HG03175 (cell line): Measurements from ENCODE around the gene RB1.
"Not testable (repeated sequence)": the region's sequence is repeated elsewhere in the genome, so short reads cannot be mapped to it uniquely, and the experiment has no call there.

ENCODE experiments used
- ATAC-seq: cut with Tn5 transposase; IDR thresholded peaks from one replicate; pipeline ENCODE4 v1.9.1; 2021; ENCODE audit warnings: mild to moderate bottlenecking, moderate library complexity; ENCODE audit not compliant: unreplicated experiment

RB1 gene

DNA sequence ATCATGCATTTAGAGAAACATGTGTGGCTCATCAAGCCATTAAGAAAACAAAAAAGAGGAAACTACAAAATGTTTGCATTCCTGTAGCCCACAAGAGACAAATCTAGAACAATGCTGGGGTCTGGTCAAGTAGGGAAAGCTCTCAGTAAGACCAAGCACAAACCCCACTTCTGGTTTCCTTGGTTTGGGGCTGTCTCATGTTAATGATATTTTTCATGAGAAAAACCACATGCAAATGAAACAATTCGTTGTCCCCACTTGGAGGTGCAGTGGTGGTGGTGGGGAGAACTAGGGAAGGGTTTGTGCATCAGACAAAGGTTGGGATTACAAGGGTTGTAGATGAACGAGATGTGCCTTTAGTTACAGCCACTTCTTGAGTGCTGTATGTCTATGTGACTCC is 7.0 kb upstream of the RB1 start:
- no peak for ATAC-seq

DNA sequence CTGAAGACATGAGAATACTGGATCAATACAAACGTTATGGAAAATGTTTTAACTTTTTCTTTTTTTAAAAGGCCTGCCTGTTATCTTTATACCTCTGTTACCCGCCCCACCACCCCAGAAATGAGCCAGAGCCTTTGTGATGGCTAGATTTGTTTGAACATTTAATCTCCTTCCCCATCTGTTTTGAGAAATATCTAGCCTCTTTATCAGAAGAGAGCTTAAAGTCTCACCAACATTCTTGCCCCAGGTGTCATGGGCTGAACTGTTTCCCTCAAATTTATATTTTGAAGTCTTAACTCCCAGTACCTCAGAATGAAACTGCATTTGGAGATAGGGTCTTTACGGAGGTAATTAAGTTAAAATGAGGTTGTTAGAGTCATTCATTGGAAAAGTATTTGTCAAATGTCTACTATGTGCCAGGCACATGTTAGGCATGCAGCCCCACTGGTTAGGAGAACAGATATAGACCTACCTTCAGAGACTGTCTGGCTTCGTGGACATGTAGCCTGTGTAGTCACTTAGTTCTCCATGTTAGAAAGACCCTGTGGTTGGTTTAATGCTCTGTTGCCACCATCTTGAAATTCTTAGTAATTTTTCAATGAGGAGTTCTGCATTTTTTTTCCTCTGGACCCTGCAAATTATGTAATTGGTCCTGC is 6.3 kb upstream of the RB1 start:
- no peak for ATAC-seq

DNA sequence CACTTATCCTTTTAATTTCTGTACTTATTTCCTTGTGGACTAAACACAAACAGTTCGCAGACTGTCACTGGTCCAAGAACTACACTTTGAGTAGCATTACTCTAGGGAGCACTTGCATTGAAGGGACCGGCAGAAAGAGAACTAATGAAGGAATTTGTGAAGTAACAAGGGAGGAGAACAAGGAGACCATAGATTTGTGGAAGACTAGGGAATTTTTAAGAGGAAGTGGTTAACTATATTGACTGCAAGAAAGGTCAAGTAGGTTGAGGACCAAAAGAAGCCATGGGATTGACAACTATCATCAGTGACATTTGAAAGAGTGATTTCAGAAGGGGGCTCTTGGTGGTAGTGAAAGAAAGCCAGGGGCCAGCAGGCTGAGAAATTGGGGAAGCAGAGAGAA is 4.0 kb upstream of the RB1 start:
- ATAC-seq = no peak

DNA sequence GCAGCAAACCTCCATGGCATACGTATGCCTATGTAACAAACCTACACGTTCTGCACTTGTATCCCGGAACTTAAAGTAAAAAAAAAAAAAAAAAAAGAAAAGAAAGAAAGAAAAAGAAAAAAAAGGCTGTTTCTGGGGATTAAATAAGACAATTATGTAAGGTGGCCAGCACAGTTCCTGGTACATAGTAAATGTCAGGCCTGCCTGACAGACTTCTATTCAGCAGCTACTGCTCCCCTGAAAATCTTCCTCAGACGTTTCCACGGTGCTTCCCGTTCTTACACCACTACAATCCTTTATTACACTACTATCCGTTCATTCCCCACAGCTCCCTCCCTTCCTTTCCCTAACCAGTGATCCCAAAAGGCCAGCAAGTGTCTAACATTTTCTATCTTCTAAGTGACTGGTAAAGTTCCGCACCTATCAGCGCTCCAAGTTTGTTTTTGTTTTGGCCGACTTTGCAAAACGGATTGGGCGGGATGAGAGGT is 636 bp upstream of the RB1 start:
- ATAC-seq = peak; percentile 5

DNA sequence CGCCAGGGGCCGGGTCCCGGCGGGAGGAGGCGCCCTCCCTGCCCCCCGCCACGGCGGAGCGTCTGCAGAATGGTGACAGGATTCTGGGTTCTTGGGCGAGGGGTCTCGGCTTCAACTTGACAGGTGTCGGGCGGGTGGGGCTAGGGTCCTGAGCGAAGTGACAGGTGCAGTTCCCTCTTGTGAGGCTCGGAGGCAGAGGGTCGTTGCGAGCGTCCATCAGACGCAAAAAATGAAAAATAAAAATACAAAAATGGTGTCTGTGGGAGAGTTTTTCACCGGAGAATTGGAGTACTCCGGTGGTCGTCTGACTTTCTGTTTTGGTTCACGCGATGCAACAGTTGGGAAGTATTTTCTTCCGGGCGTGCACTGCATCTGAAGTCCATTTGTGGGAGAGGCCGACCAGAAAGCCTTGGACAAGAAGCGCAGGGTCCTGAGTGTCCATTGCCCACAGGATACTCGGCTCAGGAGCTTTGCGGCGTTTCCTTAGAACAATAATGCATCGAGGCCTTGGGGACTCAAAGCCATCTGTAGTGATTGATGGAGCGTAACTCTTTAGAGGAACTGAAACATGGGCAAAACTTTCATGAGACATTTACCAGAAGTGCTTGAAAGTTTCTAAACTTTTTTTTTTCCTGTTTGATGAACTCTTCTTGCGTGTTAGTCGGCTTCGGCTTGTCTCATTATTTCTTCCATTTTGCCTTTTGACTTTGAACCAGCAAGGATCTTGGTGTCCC is 759 bp downstream of the RB1 start:
- peak; percentile 77 for ATAC-seq

DNA sequence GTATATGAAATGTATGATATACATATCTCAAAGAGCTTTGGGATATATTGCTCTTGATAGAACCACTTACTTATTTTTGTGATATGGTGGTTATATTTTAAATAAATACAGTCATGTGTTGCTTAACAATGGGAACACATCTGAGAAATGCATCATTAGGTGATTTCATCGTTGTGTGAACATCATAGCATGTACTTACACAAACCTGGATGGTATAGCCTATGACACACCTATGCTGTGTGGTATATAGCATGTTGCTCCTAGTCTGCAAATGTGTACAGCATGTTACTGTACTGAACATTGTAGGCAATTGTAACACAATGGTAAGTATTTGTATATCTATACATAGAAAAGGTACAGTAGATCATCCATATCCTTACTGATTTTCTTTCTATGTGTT is 7.7 kb downstream of the RB1 start:
- ATAC-seq = no peak

DNA sequence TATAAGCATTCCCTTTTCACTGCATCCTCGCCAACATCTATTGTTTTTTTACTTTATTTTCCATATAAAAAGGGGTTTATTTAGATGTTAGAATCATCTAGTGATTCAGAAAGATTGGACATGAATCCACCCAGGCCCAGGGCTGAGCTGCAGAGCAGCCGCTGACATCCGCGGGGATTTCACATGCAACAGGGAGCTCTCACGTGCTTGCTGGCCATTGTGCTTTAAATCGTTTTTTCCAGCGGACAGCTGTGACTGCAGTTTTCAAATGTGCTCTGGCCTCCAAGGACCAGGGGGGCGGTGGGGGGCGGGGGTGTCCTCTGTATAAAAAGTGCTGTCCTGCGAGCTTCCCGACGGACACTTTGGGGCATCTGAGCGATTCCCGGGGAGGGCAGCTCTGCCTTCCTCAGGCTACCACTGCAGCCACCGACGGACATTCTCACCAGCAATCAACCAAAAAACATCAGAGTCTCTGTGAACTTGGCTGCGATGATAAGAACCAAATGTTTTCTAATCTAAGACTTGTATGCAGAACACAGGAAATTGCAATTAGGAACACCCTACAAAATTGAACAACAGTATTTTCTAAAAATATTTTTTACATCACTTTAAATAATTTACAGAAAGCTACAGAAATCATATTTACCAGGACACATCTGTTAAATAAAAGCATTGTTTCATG is 12.6 kb downstream of the RB1 start:
- ATAC-seq = no peak

DNA sequence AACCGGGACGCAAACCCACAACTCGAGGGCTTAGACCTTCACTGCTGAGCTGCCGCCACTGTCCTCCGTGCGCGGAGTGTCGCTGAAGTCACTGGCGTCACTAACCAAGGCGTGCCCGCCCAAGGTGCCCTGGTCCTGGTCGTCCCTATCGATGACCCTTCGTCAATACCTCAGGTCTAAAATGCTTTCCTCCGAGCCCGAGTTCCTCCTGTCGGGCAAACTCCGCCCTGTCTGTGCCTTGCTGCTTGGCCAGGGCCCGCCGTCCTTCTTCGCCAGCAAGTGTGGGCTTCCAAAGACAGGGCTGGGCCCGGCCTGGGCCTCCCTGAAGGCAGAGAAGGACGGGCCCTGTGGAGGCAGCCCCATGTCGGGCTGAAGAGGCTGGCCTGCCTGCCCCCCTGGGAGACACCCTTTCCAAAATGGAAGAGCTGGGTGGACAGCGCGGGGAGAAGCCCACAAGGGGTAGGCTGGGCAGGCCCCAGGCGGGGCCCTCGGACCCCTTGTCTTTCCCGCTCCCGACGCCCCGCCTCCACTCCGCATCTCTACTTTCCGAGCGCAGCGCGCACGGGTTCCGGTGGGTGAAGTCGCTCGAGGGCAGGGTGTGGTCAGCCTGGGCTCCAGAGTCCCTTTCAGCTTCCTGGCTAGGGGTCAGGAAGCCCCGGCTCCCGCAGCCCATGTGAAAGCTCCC is 13.4 kb downstream of the RB1 start:
- ATAC-seq = no peak

DNA sequence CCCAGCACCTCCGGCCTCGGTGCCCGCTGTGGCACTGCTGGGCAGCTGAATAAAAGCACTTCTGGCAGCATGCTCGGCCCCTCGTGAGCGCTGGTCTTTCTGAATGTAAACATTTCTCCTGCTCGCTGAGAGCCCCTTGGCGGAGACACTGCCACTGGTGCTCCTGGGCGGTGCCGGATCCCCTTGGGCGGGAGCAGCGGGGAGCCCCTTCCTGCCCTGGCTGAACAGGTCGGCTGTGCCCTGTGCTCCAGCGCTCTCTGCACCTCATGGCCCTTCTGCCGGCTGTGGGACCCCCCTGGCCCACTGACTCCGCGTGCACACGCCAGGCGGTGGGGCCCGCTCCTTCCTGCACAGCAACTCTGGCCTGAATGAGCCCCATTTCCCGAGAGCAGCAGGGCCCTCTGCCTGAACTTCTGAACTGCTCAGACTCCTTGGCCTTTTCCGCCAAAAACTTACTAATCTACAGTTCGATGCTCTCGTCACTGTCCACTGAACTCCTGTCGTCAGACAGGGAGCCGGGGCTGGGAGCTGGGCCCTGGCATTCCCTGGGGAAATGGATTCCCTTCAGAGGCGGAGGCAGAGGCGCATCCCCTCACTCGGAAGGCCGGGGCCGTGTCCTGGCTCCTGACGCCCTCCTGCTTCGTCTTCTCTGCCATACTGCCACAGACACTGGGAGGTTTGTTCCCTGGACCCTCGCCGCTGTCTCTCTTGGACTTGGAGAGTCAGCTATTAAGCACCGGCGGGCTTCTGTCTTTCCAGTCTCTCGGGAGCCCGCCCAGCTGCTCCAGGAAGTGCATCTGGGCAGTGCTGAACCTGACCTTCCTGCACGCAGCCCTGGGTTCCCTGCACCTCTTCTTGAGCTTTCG is 14.2 kb downstream of the RB1 start:
- no peak for ATAC-seq

DNA sequence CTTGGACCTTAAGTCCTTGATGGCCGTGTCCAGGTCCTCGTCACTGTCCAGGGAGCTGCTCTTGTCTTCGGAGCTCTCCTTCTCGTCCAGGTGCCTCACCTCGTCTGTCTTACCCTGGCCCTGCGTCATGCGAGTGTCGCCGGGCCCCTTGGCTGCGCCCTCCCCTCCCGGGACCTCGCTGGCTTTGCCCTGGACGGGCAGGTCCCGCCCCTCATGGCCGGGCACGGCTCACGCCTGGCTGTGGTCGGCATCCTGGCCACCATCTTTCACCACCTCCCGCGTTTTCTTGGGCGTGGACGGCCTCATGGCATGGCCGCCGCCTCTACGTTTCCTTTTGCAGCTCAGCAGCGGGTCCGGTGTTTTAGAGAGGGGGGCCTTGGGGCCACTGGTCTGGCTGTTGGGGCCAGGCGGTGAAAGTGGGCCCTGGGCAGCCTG is 14.8 kb downstream of the RB1 start:
- ATAC-seq = no peak

DNA sequence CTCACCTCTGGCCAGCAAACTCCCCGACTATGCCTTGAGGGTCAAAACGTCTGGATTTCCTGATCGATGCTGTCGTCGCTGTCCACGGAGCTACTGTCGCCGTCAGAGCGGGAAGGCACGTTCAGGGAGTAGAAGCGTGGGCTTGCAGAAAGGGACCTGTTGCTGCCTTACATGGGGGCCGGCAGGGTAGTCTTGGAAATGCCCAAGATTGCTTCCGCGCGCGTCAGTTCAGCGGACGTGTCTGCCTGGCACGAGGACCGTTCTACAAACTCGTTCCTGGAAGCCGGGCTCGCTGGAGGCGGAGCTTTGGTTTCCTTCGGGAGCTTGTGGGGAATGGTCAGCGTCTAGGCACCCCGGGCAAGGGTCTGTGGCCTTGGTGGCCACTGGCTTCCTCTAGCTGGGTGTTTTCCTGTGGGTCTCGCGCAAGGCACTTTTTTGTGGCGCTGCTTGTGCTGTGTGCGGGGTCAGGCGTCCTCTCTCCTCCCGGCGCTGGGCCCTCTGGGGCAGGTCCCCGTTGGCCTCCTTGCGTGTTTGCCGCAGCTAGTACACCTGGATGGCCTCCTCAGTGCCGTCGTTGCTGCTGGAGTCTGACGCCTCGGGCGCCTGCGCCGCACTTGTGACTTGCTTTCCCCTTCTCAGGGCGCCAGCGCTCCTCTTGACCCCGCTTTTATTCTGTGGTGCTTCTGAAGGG is 15.4 kb downstream of the RB1 start:
- ATAC-seq = no peak

DNA sequence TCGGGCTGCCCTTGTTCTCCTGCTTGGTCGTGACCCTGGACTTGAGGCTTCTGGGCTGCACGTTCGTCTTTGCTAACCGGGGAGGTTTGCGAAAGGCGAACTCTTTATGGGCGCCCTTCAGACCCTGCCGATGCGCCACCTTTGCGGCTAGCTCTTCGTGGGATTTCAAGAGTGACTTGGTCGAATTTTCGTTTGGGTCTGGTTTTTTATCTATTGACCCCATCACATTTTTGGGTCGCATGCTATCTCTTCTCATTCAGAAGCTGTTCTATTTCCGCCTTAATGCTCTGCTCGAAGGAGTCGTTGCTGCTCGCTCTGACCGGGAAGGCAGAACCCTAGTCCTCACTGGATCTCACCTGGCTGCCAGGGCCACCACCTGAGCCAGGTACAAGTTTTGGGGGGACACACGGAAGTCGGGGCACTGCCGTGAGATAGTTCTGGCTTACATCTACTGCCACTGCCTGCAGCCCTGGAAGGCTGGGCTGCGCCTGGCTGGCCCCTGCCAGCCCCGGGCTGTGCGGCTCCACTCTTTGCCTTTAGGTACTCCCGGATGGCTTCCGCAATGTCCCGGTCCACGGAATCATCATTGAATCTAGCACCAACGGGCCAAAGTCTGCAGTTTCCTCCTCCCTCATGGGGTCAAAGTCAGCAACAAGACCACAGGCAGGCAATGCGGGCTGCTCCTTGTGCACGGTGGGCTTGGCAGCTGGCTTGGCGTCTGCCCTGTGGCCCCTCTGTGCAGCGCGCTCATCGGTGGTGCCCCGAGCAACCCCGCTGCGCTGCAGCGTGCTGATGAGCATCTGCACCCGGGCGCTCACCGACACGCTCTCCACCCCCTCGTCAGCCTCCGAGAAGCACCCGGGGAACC is 16.2 kb downstream of the RB1 start:
- no peak for ATAC-seq

DNA sequence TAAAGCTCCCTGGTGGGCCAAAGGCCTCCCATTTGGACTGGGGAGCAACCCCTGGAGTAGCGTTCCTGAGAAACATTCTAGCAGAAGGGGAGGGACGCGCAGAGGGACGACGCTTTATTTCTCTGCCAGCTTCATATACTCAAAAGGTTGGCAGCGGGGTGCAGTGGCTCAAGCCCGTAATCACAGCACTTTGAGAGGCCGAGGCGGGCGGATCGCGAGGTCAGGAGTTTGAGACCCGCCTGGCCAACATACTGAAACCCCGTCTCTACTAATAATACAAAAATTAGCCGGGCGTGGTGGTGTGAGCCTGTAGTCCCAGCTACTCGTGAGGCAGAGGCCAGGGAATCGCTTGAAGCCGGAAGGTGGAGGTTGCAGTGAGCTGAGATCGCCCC is 16.8 kb downstream of the RB1 start:
- ATAC-seq = no peak

DNA sequence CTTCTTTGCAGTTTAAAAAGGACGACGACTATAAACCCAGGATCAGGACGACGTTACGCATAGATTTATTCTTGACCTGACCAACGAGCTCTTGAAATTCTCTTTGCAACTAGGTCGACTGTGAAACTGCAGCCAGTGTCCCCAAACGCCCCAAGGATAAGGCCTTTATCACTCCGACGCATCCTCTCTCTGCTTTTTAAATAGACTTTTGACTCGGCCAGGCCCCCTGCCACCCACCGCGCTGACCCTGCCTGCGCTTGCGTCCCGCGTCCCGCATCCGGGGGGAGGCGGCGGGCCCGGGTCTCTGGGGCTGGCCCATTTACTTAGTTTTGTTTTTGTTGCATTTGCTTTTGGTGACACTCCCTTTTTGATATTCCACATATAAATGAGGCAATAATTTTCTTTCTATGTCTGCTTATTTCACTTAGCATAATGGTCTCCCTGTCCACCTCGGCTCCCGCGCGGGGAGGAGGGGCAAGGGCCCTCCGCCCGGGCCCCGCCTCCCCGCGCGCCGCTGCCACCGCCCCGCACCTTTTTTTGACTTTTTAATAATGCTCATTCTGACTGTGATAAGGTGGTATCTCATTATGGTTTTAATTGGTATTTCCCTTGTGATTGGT is 17.4 kb downstream of the RB1 start:
- ATAC-seq = no peak

DNA sequence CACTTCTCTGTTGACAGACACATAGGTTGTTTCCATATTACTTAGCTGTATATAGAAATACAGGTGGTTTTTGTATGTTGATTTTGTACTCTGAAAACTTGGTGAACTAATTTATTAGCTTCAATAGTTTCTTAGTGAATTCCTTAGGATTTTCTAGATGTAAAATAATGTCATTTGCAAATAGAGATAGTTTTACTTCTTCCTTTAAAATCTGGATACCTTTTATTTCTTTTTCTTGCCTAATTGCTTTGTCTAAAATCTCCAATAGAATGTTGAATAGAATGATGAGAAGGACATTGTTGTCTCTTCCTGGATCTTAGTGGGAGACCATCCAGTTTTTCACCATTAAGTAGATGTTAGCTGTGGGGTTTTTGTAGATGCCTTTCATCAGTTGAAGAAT is 18.7 kb downstream of the RB1 start:
- no peak for ATAC-seq

DNA sequence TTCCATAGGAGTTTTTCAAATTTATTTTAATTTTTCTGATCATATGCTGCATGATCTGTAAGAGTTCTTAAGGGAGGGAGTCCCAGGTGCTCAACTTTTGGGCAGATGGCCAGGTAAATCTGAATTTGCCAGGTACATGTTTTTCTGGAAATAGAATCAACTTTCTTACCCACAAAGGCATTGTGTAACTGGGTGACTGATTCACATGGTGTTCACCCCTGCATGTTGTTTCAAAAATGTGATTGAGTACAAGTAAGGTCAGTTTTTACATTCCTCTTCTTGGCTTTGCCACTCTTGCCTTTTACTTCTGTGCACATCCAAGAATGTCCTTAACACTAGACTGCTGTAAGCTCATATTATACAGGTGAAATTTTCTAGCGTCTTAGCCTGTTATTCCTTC is 30.4 kb downstream of the RB1 start:
- ATAC-seq = no peak

DNA sequence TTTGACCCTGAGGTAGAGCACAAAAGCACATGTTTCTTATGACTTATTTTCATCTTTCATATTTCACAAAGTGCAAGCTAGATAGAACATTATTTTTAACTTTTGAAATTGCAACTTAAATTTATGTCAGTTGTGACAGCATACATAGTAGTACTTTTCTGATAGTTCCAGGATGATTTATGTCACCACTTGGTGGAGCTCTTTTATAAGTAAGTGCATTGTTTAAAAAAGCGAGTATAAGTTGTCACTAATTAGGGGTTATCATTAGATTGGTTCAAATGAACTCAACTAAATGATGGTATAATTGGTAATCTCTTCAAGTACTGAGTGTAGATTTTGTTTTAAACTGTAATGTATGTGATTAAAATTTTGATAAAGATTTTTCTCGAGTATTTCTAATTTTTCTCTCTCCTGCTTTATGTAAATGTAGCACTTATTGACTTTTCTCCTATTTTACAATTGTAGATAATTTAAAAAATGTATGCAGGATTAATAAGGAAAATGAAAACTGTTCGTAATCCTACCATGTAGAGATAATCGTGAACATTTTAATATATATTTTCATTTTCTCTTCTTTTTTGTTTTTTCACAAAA is 31.1 kb downstream of the RB1 start:
- ATAC-seq = no peak

DNA sequence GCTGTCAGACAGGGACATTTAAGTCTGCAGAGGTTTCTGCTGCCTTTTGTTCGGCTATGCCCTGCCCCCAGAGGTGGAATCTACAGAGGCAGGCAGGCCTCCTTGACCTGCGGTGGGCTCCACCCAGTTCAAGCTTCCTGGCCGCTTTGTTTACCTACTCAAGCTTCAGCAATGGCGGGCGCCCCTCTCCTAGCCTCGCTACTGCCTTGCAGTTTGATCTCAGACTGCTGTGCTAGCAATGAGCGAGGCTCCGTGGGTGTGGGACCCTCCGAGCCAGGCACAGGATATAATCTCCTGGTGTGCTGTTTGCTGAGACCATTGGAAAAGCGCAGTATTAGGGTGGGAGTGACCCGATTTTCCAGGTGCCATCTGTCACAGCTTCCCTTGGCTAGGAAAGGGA is 35.6 kb downstream of the RB1 start:
- ATAC-seq = not testable (repeated sequence)
